HG02623 (cell line): Measurements from ENCODE around the gene NT5DC2.
"Not testable (repeated sequence)": the region's sequence is repeated elsewhere in the genome, so short reads cannot be mapped to it uniquely, and the experiment has no call there.

Experiments
- ATAC-seq: cut with Tn5 transposase; IDR thresholded peaks from one replicate; pipeline ENCODE4 v1.9.1; 2021; ENCODE audit warnings: moderate library complexity; ENCODE audit not compliant: unreplicated experiment

Gene NT5DC2

DNA sequence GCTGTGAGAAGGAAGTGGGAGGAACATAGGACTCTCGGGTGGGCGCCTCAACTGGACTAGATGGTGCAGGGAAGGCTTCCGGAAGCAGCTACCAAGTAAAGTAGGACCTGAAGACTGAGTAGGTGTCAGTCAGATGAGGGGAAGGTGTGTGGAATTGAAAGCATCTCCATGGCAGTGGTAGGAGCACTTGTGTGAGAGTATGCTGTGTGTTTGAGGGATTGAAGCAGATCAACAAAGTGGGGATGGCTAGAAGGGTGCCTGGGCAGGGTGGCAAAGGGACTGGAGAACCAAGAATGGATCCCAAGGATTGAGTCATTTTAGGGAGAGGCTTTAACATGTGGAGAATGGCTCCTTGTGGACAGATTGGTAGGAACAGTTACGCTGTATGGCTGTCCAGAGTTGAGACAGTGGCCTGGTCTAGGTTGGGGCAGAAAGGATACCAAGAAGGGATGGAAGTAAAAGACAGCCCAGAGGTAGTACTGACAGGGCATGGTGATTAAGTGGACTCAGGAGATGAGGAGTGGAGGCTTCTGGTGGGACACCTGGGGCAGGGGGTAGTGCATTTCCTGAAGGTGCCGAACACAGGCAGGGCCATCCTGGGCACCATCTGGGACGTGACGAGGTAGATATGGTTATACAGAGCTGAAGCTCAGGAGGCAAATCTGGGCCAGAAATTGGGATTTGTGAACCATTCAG, 4.2 kb upstream of the NT5DC2 start:
- ATAC-seq: no peak

DNA sequence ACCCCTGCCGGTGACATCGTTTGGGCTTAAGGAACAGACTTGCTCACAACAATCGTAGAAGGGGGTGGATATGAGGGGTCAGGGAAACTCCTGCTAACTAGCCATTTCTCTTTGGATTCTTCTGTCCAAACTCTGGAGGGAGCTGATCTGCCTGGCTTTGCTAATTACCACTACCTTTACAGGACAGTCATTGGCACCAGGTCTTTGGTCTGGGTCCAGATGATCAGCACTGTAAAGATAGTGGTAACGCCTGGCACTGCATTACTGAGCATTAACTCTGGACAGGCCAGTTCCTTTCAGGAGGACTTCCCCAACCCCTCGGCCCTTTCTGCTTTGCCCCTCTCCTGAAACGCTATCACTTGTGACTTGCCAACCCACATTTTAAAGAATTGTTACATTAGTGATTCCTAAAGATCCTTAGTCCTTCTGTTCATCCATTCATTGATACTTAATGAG, 3.5 kb upstream of the NT5DC2 start:
- ATAC-seq: no peak

DNA sequence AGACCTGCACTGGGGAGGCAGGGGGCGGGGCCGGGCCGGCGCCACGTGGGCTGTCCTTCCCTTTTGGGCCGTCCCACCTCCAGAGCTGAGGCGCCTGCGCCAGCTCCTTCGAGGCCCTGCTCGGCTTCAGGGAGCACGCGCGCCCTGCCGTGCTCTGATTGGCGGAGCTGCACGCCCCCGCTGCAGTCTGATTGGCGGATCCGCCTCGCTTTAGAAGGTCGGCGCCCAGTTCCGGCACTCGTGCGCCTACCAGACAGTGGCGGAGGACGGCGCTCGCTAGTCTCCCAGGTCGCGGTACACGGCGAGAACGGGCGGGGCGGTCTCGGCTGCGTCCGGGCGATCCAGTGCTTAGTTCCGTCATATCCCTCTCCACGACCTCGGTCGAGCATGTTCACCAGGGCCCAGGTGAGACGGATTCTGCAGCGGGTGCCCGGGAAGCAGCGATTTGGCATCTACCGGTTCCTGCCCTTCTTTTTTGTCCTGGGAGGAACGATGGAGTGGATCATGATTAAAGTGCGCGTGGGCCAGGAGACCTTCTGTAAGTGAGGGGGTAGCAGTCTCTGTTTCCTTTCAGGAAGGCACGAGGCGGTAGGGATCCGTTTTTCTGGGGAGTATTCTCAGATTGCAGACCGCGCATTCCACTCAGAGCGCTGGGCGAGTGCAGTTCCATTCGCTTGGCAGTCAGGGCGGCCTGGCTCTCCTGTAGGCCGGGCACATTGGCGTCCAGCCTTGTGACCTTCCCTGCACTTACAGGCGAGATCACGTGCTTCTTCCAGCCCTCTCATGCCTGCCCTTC, 2.9 kb upstream of the NT5DC2 start, which contains the start of gene UQCC5:
UQCC5 (plus strand) TSS at position 237 of the 796 bp plus-strand sequence; CDS start at position 388, 151 bp downstream.
- ATAC-seq: peak; percentile 81

DNA sequence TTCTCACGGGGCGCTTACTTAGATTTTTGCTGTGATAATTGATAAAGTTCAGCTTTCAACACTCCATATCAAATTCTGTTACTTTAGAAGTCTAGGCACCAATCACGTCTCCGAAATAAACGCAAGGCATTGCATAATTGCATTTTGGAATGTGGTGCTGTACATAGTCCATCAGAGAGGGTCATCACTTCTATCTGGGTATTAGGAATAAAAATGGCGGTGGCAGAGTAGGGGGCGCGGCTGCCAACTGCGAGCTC, 2.4 kb upstream of the NT5DC2 start:
- ATAC-seq: no peak

DNA sequence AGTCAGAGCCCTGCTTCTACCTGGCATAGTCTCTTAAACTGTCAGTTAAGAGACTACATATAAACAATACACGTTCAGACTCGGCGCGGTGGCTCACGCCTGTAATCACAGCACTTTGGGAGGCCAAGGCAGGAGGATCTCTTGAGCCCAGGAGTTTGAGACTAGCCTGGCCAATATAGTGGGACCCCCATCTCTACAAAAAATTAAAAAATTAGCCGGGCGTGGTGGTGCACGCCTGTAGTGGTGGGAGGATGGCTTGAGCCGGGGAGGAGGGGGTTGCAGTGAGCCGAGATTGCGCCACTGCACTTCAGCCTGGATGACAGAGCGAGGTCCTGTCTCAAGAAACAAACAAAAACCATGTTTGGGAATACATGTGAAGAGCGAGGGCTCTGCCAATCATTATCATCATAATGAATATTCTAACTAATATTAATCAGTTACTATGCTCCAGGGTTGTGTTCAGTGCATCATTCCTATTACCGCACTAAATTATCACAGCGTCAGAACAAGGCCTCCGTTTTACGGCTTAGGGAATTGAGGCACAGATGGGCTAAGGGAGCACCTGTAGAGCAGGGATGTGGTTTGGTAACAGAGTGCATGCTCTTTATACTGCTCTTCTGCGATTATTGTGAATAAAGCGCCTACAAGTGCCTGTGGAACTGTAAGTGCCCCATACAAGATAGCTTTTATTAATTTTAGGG, 1.9 kb upstream of the NT5DC2 start:
- ATAC-seq: no peak

DNA sequence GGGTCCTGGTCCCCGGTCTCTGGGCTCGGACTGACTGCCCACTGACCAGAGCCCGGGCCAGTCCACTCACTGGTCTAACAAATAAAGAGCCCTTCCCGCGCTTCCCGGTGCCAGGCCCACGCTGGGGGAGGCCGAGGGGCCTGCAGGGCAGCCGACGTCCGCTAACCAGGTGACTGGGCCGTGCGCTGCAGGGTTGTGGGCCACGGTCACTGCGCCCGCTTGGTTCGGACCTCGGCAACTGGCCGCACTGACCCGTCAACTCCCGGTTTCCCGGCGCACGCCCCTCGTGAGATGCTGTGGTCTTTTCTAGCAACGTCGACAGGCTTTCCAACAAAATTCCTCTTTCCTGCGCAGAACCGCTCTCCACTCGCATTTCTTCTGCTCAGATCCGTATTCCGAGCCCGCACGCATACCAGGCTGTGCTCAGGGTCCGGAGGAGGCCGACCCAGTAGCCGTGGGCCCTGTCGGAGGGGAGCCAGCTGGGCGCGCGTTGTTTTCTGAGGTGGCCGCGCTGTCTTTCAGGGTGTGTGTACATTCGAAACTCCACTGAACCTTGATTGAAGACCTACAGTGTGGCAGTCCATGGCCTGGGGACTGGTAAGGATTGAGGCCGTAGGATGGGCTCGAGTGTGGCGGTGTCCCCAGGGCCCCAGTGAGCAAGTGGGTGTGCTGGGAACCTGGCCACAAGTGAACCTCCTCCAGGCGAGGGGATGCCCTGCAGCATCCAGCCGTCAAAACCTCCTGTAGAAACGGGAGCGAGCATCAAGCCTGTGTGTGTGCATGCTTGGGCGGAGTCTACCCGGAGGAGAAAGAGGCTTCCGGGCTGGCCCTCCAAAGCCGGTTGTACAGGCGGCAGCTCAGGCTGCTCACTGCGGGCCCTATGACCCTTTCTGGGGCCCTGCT, 875 bp upstream of the NT5DC2 start:
- no peak for ATAC-seq

DNA sequence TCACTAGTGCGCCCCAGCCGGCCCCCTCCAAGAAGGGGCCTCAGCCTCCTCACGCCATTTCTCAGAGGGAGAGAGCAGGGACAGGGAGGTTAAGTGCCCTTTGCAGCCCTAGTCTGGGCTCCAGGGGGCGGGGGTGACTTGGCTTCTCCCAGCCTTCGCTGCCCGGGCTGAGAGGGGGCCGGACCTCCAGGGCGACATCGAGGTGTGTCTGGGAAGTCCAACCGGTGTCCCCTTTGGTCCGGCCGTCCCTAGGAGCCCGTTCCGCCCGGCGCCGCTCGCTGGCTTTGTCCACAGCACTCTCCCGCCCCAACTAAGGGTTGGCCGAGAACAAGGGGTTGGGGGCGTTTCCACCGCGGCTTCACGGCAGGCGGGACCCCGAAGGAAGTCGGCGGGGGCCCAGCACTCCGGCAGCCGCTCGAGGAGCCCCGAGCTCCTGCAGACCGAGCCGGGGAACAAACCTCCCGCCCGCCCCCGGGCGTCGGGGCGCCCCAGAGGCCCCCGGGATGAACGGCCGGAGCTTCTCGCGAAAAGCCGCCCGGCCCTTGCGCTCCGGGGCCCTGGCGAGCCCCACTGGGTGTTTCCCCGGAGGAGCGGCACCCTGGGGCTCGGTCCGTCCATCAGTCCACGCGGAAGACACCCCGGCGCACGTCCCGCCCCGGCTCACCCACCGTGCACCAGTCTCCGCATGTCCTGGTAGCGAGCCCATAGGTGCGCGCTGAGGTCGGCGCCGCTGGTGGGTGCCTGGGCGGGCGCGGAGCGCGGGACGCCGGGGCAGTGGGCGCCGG, 627 bp downstream of the NT5DC2 start:
- ATAC-seq: no peak

DNA sequence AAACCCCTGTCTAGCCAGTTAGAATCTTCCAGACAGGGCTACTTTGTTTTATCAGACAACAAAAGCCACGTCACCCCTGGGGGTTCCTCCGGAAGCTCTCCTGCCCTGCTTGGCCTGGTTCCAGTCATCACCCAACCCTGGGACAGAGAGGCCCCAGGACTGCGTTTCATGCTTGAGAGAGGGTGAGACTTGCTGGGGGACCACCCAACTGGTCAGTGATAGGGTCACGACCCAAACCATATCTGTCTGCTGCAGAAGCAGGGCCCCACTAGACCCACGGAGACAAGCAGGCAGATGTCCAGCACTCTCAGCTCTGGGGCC, 1.2 kb downstream of the NT5DC2 start:
- ATAC-seq: no peak

DNA sequence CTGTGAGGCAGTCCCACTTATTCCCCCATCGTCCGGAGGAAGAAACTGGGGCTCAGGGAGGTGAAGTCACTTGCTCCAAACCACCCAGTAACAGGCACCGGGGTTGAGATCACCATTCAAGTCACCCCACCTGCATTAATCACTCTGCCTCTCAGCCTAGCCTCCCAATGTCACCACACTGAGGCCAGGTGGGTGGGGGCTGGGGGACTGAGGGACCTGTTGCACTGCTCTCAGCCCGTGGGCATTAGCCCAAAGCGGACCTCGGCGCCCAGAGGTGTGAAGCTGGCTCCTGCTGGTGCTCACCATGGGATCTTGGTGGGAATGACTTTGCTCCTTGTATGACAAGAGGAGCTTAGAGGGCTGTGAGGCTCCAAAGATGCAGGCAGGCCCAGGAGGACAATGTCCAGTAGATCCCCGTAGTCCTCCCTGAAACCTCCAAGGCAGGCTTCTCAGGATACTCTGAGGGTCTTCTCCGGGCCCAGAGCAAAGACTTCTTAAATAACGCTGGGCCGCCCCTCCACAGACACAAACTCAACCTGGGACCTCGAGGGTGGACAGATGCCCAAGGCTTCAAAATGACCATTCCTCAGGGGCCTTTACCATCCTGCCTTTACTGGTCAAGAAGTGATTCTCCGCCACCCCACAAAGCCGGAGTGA, 1.7 kb downstream of the NT5DC2 start:
- no peak for ATAC-seq

DNA sequence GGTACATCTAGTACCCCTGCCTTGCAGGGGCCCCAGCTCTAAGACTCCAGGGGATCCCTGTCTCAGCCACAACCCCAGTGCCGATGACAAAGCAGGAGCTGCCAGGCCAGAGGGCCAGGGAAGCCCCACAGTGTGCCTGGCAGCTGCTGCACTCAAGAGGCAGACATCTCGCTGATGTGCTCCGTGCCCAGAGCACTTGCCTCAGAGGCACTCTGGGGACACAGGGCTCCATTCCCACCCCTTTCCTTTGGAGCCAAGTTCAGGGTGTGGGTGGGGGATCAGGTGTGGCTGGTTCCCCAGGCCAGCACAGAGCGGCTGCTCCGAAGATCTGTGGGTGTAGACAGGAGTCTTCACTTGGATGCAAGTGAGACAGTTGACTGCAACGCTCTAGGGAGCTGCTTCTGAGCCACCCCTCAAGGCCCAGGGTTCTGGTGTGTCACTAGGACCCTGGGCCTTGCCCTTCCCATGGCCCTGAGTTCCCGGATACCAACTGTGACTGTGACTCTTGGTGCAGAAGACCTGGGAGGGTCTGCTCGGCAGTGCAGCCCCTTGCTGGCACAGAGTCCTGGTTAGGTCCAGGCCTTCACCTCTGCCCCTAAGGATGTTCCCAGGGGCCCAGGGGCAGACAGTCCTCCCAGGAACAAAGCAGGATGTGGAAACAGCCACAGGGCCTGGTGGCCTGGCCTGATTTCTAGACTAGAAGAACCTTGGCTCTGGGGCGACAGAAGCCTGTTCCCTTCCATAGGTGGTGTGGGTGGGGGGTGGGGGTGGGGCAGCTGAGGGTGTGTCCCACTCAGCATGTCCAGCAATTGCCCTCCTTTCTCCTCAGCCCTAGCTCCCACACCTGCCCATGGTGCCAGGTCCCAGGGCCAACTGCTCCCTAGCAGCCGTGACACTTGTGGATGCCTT, 2.5 kb downstream of the NT5DC2 start:
- ATAC-seq: no peak

DNA sequence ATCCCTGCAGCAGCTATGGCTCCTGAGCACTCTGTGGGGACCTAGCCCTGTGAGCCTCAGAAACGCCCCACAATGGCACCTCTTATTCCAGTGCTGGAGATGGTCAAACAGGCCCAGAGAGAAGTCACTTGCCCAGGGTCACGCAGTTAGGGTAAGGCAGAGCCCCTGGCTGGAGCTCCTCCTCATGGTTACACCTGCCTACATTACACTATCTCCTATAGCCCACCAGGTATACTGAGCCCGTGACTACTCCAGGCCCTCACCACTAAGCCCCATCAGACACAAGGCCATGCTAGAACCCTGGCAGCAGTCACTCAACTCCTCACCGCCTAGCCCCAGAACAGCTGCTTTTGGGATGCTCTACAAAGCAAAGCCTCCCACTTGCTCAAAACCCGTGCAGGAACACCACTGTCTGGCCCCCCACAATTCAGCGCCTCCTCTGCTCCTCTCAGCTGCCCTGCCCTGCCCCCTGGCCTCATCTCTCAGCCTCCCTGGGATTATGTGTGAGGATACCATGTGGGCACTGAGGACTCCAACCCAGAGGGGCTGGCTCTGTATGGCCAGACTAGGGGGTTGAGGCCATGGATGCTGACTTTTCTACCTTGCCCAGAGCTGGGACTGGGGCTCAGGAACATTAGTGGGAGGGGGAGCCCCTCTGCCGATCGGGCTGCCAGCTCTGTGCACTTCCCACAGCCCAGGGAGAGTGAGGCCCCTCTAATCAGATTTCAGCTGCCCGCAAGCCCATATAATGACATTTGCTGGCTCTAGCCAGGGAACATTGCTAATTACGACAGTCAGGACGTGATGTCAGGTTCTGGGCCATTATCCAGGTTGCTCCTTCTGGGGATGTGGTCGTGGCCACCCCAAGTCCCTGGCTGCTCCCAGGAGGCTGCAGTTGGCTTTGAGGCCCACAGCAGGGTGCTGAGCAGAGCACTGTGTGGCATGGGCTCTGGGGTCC, 4.0 kb downstream of the NT5DC2 start:
- ATAC-seq: no peak

DNA sequence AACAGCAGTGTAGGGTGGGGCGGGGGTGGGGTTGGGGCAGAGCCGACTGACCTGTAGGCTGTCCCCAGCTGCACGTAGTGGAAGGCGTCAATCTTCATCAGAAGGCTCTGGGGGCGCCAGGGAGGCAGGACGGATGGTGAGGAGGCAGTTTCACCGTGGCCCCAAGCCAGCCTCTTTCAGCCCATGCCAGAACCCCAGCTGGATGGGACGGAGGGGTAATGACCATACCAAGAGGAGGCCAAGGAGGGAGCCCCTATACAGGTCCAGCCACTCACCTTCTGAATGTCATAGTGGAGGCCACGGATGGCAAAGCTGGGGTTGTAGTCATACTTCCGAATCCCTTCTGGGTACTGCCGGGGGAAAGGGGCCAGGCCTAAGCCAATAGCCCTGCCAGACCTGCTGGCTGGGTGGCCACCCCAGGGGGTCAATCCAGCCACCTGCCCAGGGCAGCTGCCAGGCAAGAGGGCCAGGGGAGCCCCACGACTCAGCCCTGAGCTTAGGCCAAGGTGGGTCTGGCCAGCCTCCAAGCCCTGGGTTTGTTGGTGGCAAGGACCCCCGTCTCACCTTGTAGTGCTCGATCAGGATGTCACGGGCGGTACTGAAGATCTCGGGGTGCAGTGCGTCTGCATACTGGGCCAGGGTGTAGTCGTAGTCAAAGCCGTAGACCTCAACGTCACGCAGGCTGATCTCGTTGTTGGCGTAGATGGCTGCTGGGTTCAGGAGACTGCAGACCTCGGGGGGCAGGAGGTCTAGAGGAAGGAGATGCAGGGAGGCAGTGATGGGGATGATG, 4.9 kb downstream of the NT5DC2 start:
- no peak for ATAC-seq

DNA sequence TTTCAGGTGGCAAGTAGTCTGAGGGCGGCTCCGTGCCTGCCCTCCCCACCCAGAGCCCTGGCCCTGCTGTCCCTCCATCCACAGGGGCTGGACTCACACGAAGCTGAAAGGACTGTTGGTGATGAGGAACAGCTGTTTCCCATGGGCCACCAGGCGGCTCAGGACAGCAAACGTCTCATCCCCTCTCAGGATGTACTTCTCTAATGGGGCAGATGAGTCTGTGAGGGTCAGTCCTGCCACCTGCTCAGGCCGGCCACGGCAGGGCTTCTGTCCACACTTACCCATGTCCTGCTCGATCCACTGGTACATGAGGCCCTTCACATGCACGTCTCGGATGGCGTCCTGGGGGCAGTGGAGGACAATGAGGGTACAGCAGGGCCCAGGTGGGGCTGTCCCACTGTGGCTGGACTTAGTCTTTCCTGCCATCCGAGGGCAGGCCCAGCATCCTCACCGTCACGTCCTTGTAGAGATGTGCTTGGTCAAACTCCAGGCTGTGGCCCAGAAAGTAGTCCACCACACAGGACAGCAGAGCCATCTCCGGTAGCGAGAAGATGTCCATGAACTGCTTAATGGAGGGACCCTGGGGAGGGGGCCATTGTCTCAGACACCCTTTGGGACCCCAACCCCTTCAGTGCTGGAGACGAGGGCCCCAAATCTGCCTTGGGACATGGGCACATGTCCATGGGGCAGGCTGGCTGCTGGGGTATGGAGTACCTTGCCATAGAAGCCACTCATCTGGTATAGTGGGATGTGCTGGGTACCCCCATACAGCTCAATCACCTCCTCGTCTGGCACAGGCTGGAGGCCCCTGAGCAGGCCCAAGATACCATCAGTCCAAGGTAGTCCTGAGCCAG, 5.7 kb downstream of the NT5DC2 start:
- no peak for ATAC-seq

DNA sequence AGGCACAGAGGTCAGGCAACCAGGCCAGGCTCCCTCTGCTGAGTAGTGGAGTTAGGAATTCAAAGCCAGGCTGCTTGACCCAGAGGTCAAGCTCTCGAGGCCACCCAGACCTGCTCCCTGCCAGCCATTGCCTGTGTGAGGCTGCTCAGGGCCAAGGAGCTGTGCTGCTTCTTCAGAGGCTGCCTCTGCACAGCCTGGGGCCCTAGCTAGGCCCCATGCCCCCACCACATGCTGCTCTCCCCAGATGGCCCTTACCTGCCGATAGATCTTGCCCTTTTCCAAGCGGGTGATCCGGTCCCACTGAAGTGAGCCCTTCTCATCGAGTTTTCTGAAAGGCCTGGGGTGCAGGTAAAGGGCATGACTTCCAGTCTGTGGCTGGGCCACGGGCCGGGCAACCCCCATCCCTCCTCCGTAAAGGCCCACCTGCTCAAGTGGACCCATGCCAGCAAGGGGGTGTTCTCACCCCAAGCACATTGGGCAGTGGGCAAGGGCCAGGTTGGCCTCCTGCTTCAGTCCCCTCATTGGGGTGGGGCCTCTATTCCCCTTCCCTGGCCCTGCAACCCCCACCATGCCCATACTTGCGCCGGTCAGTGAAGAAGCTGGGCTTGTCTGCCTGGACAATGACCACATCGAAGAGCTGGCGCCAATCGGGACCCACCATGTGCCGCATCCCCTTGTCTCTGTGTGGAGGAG, 6.5 kb downstream of the NT5DC2 start:
- no peak for ATAC-seq

DNA sequence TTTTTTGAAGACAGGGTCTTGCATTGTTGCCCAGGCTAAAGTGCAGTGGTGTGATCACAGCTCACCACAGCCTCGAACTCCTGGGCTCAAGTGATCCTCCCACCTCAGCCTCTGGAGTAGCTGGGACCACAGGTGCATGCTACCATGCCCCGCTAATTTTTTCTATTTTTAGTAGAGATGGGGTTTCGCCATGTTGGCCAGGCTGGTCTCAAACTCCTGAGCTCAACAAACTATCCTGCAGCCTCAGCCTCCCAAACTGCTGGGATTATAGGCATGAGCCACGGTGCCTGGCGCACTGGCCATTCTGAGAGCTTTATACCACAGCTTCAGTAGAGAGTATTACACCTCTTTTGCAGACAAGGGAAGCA, 7.0 kb downstream of the NT5DC2 start:
- not testable (repeated sequence) for ATAC-seq
